Measurements from ENCODE around the gene UBA6.

Gene UBA6

DNA sequence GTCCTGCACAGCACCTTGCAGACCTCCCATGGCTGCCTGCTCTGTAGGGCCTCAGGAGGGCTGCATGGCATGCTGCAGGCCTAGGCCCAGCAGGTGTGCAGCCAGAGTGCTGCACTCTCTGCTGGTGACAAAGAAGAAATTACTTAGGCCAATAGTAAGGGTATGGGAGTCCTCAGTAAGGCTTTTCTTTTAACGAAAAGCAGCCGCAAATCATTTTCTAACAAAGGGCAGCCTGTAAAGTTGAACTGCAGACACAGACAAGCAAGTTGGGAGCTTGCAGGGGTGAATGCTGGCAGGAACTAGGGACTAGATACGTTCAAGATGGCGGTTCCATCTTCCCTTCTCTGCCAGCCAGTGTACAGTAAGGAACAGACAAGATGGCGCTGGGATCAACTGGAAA is 22.4 kb upstream of the UBA6 start:
- TF ChIP-seq, protein P1, sequence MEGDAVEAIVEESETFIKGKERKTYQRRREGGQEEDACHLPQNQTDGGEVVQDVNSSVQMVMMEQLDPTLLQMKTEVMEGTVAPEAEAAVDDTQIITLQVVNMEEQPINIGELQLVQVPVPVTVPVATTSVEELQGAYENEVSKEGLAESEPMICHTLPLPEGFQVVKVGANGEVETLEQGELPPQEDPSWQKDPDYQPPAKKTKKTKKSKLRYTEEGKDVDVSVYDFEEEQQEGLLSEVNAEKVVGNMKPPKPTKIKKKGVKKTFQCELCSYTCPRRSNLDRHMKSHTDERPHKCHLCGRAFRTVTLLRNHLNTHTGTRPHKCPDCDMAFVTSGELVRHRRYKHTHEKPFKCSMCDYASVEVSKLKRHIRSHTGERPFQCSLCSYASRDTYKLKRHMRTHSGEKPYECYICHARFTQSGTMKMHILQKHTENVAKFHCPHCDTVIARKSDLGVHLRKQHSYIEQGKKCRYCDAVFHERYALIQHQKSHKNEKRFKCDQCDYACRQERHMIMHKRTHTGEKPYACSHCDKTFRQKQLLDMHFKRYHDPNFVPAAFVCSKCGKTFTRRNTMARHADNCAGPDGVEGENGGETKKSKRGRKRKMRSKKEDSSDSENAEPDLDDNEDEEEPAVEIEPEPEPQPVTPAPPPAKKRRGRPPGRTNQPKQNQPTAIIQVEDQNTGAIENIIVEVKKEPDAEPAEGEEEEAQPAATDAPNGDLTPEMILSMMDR (IDR thresholded peaks at IDR 0.05; ENCODE audit: low read depth, low read length), result no peak
- in situ Hi-C loops (cut with HindIII; ENCODE audit: low sequenced_read_pairs), result no loop called here
- no peak for DNase-seq (ENCODE audit: low read depth, low spot score)
- no peak overlapping the region for H3K4me3 ChIP-seq (ENCODE audit: low read depth, low read length)

DNA sequence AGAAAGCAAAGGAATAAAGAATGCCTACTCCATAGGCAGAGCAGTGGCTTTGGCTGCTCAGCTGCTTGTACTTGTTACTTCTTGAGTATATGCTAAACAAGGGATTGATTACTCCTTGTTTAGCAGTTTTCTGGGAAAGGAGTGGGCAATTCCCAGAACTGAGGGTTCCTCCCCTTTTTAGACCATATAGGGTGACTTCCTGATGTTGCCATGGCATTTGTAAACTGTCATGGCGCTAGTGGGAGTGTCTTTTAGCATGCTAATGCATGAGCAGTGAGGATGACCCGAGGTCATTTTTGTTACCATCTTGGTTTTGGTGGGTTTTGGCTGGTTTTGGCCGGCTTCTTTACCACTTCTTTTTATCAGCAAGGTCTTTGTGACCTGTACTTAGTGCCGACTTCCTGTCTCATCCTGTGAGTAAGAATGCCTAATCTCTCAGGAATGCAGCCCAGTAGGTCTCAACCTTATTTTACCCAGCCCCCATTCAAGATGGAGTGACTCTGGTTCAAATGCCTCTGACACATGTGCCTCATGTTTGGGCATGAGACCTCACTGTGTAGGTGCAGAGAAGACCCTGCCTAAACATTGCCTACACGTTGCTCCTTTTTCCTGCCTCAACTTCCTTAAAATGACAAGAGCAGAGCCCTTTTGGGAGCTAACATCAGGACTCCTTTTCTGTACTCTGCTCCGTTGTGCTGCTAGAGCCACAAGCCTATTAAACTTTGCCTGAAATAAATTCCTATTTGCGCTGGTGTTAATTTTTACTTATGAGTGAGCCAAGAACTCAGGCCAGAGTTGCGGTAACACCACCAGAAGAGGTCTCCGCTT is 21.0 kb upstream of the UBA6 start:
- in situ Hi-C loops (cut with HindIII; ENCODE audit: low sequenced_read_pairs), result no loop called here
- DNase-seq (ENCODE audit: low read depth, low spot score), result peak; percentile 44
- H3K4me3 ChIP-seq (ENCODE audit: low read depth, low read length), result no peak overlapping the region
- TF ChIP-seq, protein P1 (IDR thresholded peaks at IDR 0.05; ENCODE audit: low read depth, low read length), result no peak

DNA sequence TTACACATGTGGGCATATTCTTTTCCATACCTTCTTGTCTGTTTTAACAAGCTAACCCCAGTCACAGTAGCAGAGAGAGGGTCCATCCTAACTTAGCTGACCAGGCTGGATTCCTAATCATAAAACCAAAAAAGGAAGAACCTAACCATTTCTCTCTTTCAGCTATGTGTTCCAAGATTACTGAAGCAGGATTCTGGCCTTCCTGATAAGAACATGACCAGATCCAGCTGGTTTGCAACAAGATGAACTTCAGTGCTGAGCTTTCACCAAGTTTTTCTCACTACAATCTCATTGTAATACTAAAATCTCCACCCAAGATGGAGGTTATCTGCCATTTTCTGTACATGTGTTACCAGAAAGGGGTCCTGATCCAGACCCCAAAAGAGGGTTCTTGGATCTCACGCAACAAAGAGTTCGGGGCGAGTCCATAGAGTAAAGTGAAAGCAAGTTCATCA is 20.4 kb upstream of the UBA6 start:
- TF ChIP-seq, protein P1 (IDR thresholded peaks at IDR 0.05; ENCODE audit: low read depth, low read length), result no peak
- H3K4me3 ChIP-seq (ENCODE audit: low read depth, low read length), result no peak overlapping the region
- in situ Hi-C loops (cut with HindIII; ENCODE audit: low sequenced_read_pairs), result no loop called here
- no peak for DNase-seq (ENCODE audit: low read depth, low spot score)

DNA sequence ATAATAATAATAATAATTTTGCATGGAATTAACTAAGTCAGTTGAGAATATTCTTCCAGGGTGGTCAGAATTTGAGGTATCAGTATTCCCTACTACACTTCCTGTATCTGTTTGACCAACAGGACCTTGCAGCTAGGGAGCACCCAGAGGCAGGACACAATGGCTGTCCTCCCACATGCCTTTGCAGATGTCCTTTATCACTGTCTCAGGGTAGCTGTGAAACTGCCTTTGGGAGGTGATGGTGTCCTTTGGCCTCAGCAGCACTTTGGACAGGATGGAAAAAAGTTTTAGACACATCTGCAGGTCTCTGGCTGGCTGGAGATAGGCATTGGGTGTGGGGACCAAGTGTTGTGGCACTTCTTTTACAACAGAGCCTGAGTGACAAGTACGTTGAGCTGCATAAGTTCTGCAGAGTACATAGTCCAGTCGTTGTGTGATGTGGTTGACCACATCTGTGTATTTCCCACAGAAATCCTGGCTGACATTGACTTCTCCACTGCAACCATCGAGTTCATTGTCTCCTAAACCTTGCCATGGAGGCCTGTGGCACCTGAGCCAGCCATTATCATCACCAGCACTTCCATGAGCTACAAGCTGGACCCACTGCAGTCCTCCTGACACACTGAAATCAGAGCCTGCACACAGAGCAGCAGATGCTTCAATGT is 19.1 kb upstream of the UBA6 start:
- no peak overlapping the region for H3K4me3 ChIP-seq (ENCODE audit: low read depth, low read length)
- no peak for DNase-seq (ENCODE audit: low read depth, low spot score)
- TF ChIP-seq, protein P1 (IDR thresholded peaks at IDR 0.05; ENCODE audit: low read depth, low read length), result no peak
- in situ Hi-C loops (cut with HindIII; ENCODE audit: low sequenced_read_pairs), result no loop called here

DNA sequence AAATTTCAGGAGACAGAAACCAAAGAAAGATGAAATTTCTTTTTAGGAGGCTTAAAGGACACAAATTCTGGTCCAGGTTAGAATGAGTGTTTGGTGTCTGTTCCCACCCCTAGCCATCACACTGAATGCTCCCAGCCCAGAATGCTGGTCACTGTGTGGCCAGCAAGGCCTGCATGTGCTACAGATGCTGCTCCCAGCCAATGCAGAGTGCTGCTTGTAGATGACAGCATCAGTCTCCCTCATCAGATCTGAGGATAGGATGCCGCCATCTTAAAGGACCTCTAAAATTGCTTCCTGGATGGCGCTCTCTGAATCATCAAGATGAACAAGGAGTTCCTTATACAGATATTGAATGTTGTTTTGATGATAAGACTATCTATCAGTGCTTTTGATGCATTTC is 17.9 kb upstream of the UBA6 start:
- in situ Hi-C loops (cut with HindIII; ENCODE audit: low sequenced_read_pairs), result no loop called here
- TF ChIP-seq, protein P1 (IDR thresholded peaks at IDR 0.05; ENCODE audit: low read depth, low read length), result no peak
- DNase-seq (ENCODE audit: low read depth, low spot score), result no peak
- no peak overlapping the region for H3K4me3 ChIP-seq (ENCODE audit: low read depth, low read length)

DNA sequence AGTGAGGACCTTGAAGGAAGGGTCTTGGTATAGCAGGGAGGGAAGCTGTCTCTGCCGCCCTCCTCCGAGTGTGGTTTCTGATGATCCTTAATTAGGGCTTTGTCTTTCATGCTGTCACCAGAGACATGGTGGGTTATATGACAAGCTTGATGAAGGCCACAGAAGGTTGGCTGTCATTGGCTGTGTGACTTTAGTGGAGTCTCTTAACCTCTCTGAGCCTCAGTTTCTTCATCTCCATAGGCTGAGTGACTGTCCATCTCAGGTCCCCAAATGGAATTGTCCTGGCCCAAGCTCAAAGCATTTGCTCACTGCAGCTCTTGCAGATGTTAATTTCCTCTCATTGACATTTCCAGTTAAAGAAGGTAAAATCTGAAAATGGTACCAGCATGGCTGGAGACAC is 16.6 kb upstream of the UBA6 start:
- TF ChIP-seq, protein P1 (IDR thresholded peaks at IDR 0.05; ENCODE audit: low read depth, low read length), result no peak
- no peak for DNase-seq (ENCODE audit: low read depth, low spot score)
- in situ Hi-C loops (cut with HindIII; ENCODE audit: low sequenced_read_pairs), result no loop called here
- no peak overlapping the region for H3K4me3 ChIP-seq (ENCODE audit: low read depth, low read length)
